ENCODE results near the gene WDR1.

Gene WDR1

DNA sequence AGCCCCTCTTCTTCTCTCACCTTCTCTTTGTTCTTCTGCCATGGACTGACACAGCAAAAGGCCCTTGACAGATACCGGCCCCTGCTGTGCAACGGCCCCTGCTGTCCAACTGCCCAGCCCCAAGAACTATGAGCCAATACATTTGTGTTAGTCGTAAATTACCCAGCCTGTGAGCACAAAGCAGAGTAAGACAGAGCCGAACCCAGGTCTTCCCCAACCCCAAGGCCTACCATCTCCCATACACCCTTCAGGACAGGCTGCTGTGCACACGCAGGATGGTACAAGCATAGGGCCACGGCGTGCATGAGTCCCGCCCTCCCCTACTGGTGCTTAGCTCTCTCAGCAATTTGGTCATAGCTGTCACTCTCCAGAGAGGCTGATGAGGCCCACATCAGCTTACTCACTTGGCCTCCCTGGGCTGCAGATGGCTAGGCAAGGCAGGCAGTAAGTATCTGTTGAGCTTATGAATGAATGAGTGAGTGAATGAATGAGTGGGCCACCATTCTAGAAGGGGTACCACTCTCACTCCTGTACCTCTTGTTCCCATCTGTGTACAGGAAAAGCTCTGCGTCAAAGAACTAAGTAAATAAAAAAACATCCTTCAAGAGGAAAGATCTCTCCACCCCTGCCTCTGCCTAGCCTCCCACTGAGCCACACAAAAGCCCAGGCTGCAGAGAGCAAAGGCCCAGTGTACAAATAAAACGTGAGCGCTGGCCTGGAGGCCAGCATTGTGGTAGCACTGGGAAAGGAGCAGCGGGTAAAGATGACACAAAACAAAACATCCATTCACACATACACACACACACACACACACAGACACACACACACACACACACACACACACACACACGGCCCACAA is 13.9 kb downstream of the WDR1 start:
- intact Hi-C loops (cut with DNase I; ENCODE audit: low total_unique reads): no loop called here
- Histone ChIP-seq H3K27me3 (no peaks in the 10 kb centered on the region), H3K36me3 (peaks cover 19 to 57% (median 47%) of the 10 kb centered on the region in 3 donors), H3K9me3 (no peaks in the 10 kb centered on the region), H3K27ac (peak overlapping the region; percentile 95 to 96), H3K4me3 (no peak overlapping the region), H3K4me1 (peaks cover 10 to 100% (median 94%) of the 10 kb centered on the region in 4 donors)
- TF ChIP-seq, protein P1, sequence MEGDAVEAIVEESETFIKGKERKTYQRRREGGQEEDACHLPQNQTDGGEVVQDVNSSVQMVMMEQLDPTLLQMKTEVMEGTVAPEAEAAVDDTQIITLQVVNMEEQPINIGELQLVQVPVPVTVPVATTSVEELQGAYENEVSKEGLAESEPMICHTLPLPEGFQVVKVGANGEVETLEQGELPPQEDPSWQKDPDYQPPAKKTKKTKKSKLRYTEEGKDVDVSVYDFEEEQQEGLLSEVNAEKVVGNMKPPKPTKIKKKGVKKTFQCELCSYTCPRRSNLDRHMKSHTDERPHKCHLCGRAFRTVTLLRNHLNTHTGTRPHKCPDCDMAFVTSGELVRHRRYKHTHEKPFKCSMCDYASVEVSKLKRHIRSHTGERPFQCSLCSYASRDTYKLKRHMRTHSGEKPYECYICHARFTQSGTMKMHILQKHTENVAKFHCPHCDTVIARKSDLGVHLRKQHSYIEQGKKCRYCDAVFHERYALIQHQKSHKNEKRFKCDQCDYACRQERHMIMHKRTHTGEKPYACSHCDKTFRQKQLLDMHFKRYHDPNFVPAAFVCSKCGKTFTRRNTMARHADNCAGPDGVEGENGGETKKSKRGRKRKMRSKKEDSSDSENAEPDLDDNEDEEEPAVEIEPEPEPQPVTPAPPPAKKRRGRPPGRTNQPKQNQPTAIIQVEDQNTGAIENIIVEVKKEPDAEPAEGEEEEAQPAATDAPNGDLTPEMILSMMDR (IDR thresholded peaks at IDR 0.05): no peak
- DNase-seq: no peak

DNA sequence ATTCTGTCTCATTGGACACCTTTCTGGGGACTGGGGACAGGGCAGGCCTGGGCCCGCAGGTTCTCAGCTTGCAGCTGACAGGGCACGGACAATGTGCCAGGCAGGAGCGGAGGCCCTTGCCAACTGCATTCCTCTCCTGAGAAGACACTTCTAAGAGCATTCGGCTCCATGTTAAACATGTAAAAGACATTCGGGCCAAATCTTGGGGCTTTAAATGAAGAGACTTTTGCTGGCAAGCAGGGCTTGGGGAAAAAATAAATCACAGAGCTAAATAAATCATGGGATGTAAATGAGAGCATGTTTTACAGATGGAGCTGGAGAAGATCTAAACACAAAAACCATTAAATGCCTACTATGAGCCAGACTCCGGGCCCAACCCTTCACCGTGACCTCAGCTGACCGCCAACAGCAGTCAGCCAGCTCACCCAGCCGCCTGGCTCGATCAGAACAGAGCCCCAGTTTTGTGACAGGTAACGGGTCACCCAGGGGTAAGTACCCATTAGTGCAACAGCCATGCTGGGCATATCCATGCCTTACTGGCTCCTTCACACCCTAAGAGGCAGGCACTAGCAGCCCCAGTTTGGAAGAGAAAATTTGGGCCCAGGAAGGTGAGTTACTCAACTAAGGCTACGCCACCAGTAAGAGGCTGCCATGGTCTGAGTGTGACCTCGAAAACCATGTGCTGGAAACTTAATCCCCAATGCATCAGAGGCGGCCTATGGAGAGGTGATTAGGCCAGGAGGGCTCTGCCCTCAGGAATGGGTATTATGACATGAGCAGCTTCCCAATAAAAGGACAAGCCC is 14.7 kb downstream of the WDR1 start:
- TF ChIP-seq, protein P1 (IDR thresholded peaks at IDR 0.05): no peak
- peaks cover 28 to 64% (median 55%) of the 10 kb centered on the region in 3 donors for H3K36me3 ChIP-seq
- peaks cover 3 to 100% (median 91%) of the 10 kb centered on the region in 4 donors for H3K4me1 ChIP-seq

DNA sequence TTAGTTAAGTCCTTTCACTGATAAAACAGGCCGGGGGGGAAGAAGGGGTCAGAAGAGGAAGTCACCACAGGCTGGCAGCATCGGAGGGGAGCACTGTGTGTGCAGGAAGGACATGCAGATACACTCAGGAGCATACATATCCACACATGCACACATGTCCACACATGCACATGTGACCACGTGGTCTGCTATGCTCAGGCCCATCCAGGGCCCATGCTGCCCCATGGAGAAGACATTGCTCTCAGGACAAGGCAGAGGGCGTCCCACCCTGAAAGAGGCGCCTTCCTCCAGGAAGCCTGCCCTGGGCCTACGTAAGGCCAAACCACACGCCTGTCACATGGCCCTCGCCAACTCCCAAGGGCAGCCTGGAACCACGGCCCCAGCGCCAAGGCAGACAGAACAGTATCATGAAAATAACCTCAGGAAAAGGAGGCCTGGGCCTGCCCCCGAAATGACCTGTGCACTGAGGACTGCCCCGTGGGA is 15.8 kb downstream of the WDR1 start:
- H3K4me1 ChIP-seq: peaks cover 0 to 100% (median 92%) of the 10 kb centered on the region in 4 donors
- H3K27me3 ChIP-seq: no peaks in the 10 kb centered on the region
- H3K4me3 ChIP-seq: no peak overlapping the region
- H3K27ac ChIP-seq: peak overlapping the region; percentile 95 to 96
- TF ChIP-seq, protein P1 (IDR thresholded peaks at IDR 0.05): no peak
- H3K36me3 ChIP-seq: peaks cover 36 to 75% (median 66%) of the 10 kb centered on the region in 3 donors
- peak; percentile 77 to 88 for DNase-seq
- intact Hi-C loops (cut with DNase I; ENCODE audit: low total_unique reads): loop anchor here (2.0 kb wide), 1 partner anchor 16 kb away; the partner anchor contains the start of gene WDR1
- H3K9me3 ChIP-seq: no peaks in the 10 kb centered on the region

More for the DNA sequence above, 14.7 kb downstream of the WDR1 start:
- Histone ChIP-seq H3K4me3 (no peak overlapping the region), H3K27me3 (no peaks in the 10 kb centered on the region), H3K9me3 (no peaks in the 10 kb centered on the region), H3K27ac (peak overlapping the region; percentile 95 to 96)
- no peak for DNase-seq
- intact Hi-C loops (cut with DNase I; ENCODE audit: low total_unique reads): loop anchor here (2.0 kb wide), 1 partner anchor 15 kb away; the partner anchor contains the start of gene WDR1

DNA sequence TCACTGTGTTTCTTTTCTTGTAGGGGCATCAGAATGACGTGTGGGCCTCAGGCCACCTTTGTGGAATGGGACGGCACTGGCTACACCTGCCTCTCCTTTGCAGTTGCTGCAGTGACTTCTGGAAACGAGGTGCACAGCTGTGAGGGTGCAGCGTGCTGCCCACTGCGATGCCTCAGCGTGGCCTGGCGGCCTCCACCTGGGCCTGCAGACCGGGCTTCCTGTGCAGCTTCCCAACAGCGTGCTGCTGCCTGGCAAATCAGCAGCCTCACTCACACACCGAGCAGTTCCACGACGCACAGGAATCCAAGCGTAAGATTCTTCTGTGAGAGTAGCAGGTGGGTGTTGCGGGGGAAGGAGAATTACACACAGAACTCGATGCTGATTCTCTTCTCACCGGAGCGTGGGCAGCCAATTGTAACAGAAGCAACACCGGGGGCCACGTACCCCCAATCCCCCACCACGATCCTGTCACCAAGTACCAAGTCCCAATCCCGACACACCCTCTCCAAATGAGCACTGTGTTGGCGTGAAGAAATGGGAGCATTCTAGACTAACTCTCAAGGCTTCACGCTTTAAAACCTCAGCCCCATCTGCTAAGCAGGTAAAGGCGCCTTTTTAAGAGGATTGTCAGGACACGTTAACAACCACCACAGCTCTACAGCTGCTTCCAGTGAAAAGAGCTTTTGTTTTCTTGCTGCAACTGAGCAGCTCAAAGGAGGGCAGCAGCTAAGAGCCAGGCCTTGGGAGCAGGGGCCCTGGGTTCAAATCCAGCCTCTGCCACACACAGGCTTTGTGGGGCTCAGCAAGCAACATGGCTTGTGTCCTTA is 16.9 kb downstream of the WDR1 start:
- H3K4me1 ChIP-seq: peaks cover 0 to 100% (median 92%) of the 10 kb centered on the region in 4 donors
- intact Hi-C loops (cut with DNase I; ENCODE audit: low total_unique reads): loop anchor here (2.0 kb wide), 1 partner anchor 17 kb away; the partner anchor contains the start of gene WDR1
- H3K4me3 ChIP-seq: no peak overlapping the region
- H3K9me3 ChIP-seq: no peaks in the 10 kb centered on the region
- peak overlapping the region; percentile 95 to 96 for H3K27ac ChIP-seq
- no peaks in the 10 kb centered on the region for H3K27me3 ChIP-seq
- no peak for DNase-seq
- TF ChIP-seq, protein P1 (IDR thresholded peaks at IDR 0.05): no peak
- H3K36me3 ChIP-seq: peaks cover 46 to 85% (median 77%) of the 10 kb centered on the region in 3 donors

DNA sequence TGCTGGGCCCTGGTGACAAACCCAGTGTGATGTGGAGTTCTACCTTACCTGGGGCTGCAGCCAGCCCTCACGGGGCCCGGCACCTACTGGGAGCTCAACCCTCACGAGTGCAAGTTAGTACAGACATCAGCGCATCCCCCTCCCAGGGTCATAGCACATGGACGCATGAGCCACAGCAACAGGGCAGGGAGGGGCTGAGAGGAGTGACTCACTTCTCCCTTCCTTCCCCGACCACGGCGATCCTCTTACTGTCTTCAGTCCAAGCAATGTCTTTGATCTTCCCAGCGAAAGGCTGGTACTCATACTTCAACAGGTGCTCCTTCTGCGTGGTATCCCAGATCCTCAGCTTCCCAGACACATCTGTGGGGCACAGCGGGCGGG is 17.8 kb downstream of the WDR1 start:
- Histone ChIP-seq H3K36me3 (peaks cover 51 to 95% (median 86%) of the 10 kb centered on the region in 3 donors), H3K27me3 (no peaks in the 10 kb centered on the region), H3K4me3 (no peak overlapping the region), H3K4me1 (peaks cover 0 to 100% (median 92%) of the 10 kb centered on the region in 4 donors), H3K9me3 (no peaks in the 10 kb centered on the region), H3K27ac (peak overlapping the region; percentile 61 to 95)
- intact Hi-C loops (cut with DNase I; ENCODE audit: low total_unique reads): no loop called here
- no peak for DNase-seq
- TF ChIP-seq, protein P1 (IDR thresholded peaks at IDR 0.05): no peak
